Suprapubic skin (tissue), 4 donors: ENCODE data around the gene B4GALT5.

Experiments used
- EP300 ChIP-seq: sonication (generic); formaldehyde crosslinking; IDR thresholded peaks from one replicate; pipeline ENCODE4 v1.6.1; 2017; ENCODE audit warnings: antibody characterized with exemption
- POLR2A ChIP-seq, 2 donors: fragments of 450-650 bp; IDR thresholded peaks; one replicate each; pipeline ENCODE4 v1.6.1; 2017; ENCODE audit warnings: antibody characterized with exemption in 2 of 2, mild to moderate bottlenecking in 2 of 2, moderate library complexity in 2 of 2
- POLR2AphosphoS5 ChIP-seq, 3 donors: sonication (generic); formaldehyde crosslinking; IDR thresholded peaks; one replicate each; pipeline ENCODE4 v1.6.1; 2017; ENCODE audit warnings: antibody characterized with exemption in 3 of 3
- TF ChIP-seq, protein P1 (sequence below), 2 donors: fragments of 200-600 bp in 1 of 2; fragments of 450-650 bp in 1 of 2; sonication (generic) in 1 of 2; IDR thresholded peaks; one replicate each; pipeline ENCODE4 v1.5.1; 2016 to 2019; ENCODE audit warnings: antibody characterized with exemption in 2 of 2, mild to moderate bottlenecking in 1 of 2, moderate library complexity in 1 of 2

DNA sequence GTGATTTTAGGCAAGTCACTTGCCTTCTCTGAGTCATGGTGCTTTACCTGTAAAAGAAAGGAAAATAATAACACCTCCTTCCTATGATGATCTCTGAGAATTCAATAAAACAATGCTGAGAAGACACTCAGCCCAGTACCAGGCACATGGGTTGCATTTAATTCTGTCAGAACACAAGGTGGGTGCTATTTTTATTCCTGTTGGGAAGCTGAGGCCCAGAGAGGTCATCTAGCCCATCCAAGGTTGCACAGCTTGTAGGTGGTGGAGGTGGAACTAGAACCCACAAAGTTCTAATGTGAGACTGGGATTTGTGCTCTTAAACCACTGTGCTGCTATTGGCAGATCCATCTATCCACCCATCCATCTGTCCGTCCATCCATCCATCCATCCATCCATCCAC is 106.1 kb downstream of the B4GALT5 start:
- TF ChIP-seq, protein P1, sequence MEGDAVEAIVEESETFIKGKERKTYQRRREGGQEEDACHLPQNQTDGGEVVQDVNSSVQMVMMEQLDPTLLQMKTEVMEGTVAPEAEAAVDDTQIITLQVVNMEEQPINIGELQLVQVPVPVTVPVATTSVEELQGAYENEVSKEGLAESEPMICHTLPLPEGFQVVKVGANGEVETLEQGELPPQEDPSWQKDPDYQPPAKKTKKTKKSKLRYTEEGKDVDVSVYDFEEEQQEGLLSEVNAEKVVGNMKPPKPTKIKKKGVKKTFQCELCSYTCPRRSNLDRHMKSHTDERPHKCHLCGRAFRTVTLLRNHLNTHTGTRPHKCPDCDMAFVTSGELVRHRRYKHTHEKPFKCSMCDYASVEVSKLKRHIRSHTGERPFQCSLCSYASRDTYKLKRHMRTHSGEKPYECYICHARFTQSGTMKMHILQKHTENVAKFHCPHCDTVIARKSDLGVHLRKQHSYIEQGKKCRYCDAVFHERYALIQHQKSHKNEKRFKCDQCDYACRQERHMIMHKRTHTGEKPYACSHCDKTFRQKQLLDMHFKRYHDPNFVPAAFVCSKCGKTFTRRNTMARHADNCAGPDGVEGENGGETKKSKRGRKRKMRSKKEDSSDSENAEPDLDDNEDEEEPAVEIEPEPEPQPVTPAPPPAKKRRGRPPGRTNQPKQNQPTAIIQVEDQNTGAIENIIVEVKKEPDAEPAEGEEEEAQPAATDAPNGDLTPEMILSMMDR (IDR thresholded peaks at IDR 0.05) = no peak
- TF ChIP-seq POLR2AphosphoS5 (IDR thresholded peaks at IDR 0.05) (no peak), POLR2A (IDR thresholded peaks at IDR 0.05) (no peak), EP300 (no peak)
